Activated naive CD4-positive, alpha-beta T cell (primary cell): Measurements from ENCODE around the gene TBC1D22B.
"Not testable (repeated sequence)": the region's sequence is repeated elsewhere in the genome, so short reads cannot be mapped to it uniquely, and the experiment has no call there.

Source experiments
- DNase-seq, 4 experiments: peaks; one replicate each; lab custom pipeline; 2025; lab: John Stamatoyannopoulos, UW

The TBC1D22B gene

GRCh38 chr6:37321516-37322415 is 64.2 kb downstream of the TBC1D22B start:
- no peak for DNase-seq

- no peak for DNase-seq
Observed at GRCh38 chr6:37323580-37323979, 66.0 kb downstream of the TBC1D22B start.

GRCh38 chr6:37324131-37325033 is 66.8 kb downstream of the TBC1D22B start:
- no peak for DNase-seq

GRCh38 chr6:37330345-37330744 is 72.8 kb downstream of the TBC1D22B start:
- DNase-seq = not testable (repeated sequence)

- DNase-seq = no peak
Observed at GRCh38 chr6:37331047-37331446, 73.5 kb downstream of the TBC1D22B start.

- DNase-seq = no peak
Observed at GRCh38 chr6:37332894-37333293, 75.3 kb downstream of the TBC1D22B start.

GRCh38 chr6:37334047-37334446 is 76.5 kb downstream of the TBC1D22B start:
- no peak for DNase-seq

GRCh38 chr6:37338317-37338716 is 80.7 kb downstream of the TBC1D22B start:
- not testable (repeated sequence) for DNase-seq

- no peak for DNase-seq
Observed at GRCh38 chr6:37338745-37339255, 81.2 kb downstream of the TBC1D22B start.

GRCh38 chr6:37339741-37340638 is 82.4 kb downstream of the TBC1D22B start:
- DNase-seq = no peak

- no peak for DNase-seq
Observed at GRCh38 chr6:37340639-37340943, 83.0 kb downstream of the TBC1D22B start.

GRCh38 chr6:37343248-37343647 is 85.7 kb downstream of the TBC1D22B start:
- no peak for DNase-seq

GRCh38 chr6:37344308-37344707 is 86.7 kb downstream of the TBC1D22B start:
- no peak for DNase-seq

- DNase-seq = not testable (repeated sequence)
Observed at GRCh38 chr6:37345804-37346203, 88.2 kb downstream of the TBC1D22B start.

- DNase-seq = no peak
Observed at GRCh38 chr6:37347177-37347576, 89.6 kb downstream of the TBC1D22B start.

- DNase-seq = no peak
Observed at GRCh38 chr6:37347670-37348111, 90.1 kb downstream of the TBC1D22B start.

- DNase-seq = no peak
Observed at GRCh38 chr6:37351027-37351426, 93.5 kb downstream of the TBC1D22B start.

- DNase-seq = no peak
Observed at GRCh38 chr6:37352384-37352783, 94.8 kb downstream of the TBC1D22B start.

GRCh38 chr6:37353761-37354525 is 96.4 kb downstream of the TBC1D22B start, which contains the start of gene RNF8:
RNF8 (plus strand) TSS chr6:37353983; CDS start chr6:37354165, 182 bp downstream.
- peak; percentile 55 to 79 (median 66) for DNase-seq

- DNase-seq = no peak
Observed at GRCh38 chr6:37354526-37355384, 97.2 kb downstream of the TBC1D22B start.
